ENCODE data around the gene EXOC2. TPM values are rescaled to one million over a fixed set of nuclear protein-coding genes. Genes with fewer than 3 reads are reported as not detected.

The EXOC2 gene
- total and polyA plus RNA-seq, 2 of the 13 experiments (the other 11 are each of a cell fraction or from before 2014, with no cell fraction given) = 12.6 to 22.9 TPM

- TF ChIP-seq SRSF4 (IDR thresholded peaks at IDR 0.05; ENCODE audit: low read depth, low read length, poor library complexity, severe bottlenecking) (no peak), ZNF644 (CRISPR knock-in tag; IDR thresholded peaks at IDR 0.05; ENCODE audit: low read depth) (no peak), HOXA5 (CRISPR knock-in tag; IDR thresholded peaks at IDR 0.05) (no peak), CHD4 (IDR thresholded peaks at IDR 0.05; ENCODE audit: borderline replicate concordance, low read length) (no peak), MYNN (CRISPR knock-in tag; IDR thresholded peaks at IDR 0.05; ENCODE audit: low read depth) (no peak)
- TF ChIP-seq, protein P1, sequence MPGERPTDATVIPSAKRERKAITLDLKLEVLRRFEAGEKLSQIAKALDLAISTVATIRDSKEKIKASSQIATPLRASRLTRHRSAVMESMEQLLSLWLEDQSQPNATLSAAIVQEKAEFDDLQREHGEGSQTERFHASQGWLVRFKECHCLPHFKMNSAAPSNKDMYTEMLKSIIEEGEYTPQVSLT (CRISPR knock-in tag; IDR thresholded peaks at IDR 0.05; ENCODE audit: borderline replicate concordance, low read depth) = no peak
Observed at GRCh38 chr6:679282-679681, 13.7 kb downstream of the EXOC2 start (continued).

- Histone ChIP-seq H4K20me1 (ENCODE audit: insufficient read depth, low read length) (no peaks in the 10 kb centered on the region), H2AFZ (ENCODE audit: low read length) (no peak overlapping the region), H3K27ac (ENCODE audit: extremely low read length, insufficient read depth, low read length) (no peak overlapping the region), H3K27me3 (ENCODE audit: control insufficient read depth in 1 of 2, insufficient read depth in 2 of 2, low read length in 2 of 2) (no peaks in the 10 kb centered on the region), H3K4me3 (replicated peaks in 1 of 3; ENCODE audit: insufficient read depth in 1 of 3, low read depth in 2 of 3, low read length in 3 of 3) (no peak overlapping the region), H3K4me2 (ENCODE audit: low read depth, low read length) (no peak overlapping the region), H3K9me3 (ENCODE audit: low read length) (no peaks in the 10 kb centered on the region), H3K36me3 (replicated peaks in 1 of 2; ENCODE audit: control insufficient read depth in 1 of 2, insufficient read depth in 2 of 2, low read length in 2 of 2) (no peaks in the 10 kb centered on the region), H3K4me1 (ENCODE audit: insufficient read depth, low read length) (no peaks in the 10 kb centered on the region), H3K79me2 (ENCODE audit: insufficient read depth, low read length) (peaks cover 19% of the 10 kb centered on the region), H3K9ac (ENCODE audit: insufficient read depth, low read depth, low read length) (no peak overlapping the region)
- CTCF ChIA-PET (ENCODE audit: low intra/inter-chr PET ratio, low total read pairs) = no interaction called here
- FAIRE-seq (no peak), DNase-seq (ENCODE audit: low spot score) (no peak), ATAC-seq (no peak)
- POLR2A ChIA-PET = no interaction called here
- intact Hi-C loops (cut with micrococcal nuclease; ENCODE audit: unreplicated experiment) = no loop called here
- TF ChIP-seq, protein P2, sequence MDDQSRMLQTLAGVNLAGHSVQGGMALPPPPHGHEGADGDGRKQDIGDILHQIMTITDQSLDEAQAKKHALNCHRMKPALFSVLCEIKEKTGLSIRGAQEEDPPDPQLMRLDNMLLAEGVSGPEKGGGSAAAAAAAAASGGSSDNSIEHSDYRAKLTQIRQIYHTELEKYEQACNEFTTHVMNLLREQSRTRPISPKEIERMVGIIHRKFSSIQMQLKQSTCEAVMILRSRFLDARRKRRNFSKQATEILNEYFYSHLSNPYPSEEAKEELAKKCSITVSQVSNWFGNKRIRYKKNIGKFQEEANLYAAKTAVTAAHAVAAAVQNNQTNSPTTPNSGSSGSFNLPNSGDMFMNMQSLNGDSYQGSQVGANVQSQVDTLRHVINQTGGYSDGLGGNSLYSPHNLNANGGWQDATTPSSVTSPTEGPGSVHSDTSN (CRISPR knock-in tag; IDR thresholded peaks at IDR 0.05; ENCODE audit: borderline replicate concordance) = no peak
- 89% methylated on average over 3 of the region's 3 CpGs for WGBS (ENCODE audit: low lambda C conversion rate)
- in situ Hi-C loops (cut with HindIII; ENCODE audit: extremely low pct_ligation_motif_present, low pct_unique_long_range_greater_than_20kb) = no loop called here
- BruUV-seq (replicated peaks) = no TSS peak
Observed at GRCh38 chr6:678520-678919, 14.4 kb downstream of the EXOC2 start.

Measured in HepG2 (cell line).